H4 (cell line): ENCODE results near the gene CLCN6. TPM values are rescaled to one million over a fixed set of nuclear protein-coding genes. Genes with fewer than 3 reads are reported as not detected.
"Not testable (repeated sequence)": the region's sequence is repeated elsewhere in the genome, so short reads cannot be mapped to it uniquely, and the experiment has no call there.

Experiments
- DNase-seq: peaks from one replicate; pipeline ENCODE4 v3.0.0-alpha.2; 2015; ENCODE audit warnings: low spot score
- total RNA-seq: library from RNA; depleted of rRNA; stranded (reverse); fragments of >200 nt; shearing (Covaris generic); gene quantifications from 2 replicates; pipeline ENCODE4 v1.2.3, GENCODE V29; 2014

CLCN6 gene
- total RNA-seq, 1 experiment from 2014 or later, result 4.4 TPM

- DNase-seq, result no peak
Observed at GRCh38 chr1:11794446-11795237, 11.3 kb upstream of the CLCN6 start.

DNA sequence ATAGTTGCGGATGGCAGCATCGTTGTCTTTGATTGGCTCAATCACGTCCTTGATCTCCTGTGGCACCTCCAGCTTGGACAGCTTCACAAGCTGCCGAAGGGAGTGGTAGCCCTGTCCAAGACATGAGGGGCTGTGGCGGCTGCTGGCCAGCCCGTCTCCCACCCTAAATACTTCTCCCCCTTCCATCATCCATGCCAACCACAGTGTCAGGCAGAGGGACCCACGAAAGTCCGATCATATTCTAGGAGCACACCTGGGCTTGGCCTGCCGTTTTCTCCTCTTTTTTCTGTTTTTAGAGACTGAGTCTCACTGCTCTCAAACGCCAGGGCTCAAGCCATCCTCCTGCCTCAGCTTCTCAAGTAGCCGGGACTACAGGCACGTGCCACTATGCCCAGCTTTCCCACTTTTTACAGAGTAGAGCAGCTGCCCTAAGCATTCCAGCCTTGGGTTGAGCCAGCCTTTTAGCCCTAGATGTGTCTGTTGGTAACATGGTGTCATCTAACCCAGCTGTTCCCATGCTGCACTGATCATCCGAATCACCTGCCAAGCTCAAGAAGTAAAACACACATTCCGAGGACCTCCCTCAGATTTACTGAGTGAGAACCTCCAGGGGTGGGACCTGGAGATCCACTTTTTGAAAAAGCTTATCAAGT is 10.6 kb upstream of the CLCN6 start:
- DNase-seq, result no peak

DNA sequence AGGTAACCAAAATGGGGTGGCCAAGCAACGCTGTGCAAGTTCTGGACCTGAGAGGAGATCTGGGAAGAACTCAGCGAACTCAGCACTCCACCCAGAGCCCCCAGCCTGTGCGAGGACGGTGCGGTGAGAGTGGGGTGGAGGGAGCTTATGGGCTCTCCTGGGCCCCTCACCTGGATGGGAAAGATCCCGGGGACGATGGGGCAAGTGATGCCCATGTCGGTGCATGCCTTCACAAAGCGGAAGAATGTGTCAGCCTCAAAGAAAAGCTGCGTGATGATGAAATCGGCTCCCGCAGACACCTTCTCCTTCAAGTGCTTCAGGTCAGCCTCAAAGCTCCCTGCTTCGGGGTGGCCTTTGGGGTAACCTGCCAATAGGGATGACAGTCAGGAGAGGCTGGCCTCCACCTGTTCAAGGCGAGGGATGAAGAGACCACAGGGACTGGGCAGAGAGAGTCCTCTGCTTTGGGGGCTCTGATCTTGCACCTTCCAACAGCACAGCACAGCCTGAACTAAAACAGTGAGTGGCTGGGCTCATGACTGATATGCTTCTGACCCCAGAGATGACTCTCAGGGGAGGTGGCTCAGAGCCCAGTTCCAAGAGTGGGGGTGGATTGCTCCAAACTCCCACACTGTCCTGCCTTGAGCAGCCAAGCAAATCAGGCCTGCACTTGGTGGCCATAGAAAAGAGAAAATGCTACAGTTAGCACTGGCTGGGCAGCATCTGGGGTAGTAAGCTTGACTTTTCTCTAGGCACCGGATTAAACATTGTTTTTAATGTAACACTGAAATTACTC is 9.8 kb upstream of the CLCN6 start:
- DNase-seq, result no peak

DNA sequence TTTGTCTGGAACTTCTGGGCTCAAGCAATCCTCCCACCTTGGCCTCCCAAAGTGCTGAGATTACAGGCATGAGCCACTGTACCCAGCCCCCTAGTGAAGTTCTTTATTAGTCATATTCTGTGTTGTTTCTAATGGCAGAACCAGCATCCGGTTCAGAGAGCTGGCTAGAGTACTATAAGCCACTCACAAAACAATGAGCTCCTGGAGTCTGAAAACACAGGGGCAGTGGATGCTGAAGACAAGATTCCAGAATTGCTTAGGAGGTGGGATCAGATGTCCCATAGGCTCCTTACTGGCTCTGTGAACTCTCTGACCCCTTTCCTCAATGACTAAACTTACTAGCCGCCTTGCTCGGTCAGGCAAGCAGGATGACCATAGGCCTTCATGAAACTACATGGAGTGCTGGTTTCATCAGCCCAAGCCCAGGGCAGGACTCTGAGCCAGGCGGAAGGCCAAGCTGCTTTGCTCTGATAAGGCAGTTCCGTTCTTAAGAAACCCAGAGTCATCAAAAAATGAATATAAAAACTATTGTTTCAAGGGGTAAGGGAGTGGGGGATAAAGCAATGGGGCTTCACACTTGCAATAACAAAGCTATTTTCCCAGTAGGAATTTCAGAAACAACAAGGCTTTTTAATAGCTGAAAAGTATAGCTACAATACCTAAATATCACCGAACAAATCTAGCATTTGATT is 8.3 kb upstream of the CLCN6 start:
- DNase-seq, result no peak

DNA sequence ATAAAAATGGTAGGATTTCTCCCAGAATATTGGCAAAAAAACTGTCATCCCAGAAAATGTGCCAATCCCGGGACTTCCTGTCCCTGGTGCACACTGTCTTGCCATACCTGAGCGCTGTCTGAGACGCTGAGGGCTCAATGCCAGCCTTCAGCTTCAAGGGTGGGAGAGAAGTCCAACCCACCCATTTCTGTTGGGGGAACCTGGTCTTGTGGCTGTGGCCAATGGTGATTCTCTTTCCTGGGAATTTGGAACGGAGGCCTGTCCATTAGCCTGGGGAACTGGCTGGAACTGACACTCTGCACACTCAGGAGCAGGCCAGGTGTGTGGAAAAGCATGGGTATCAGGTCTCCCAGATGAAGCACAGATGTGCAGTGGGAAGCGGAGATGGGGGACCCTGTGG is 6.9 kb upstream of the CLCN6 start:
- DNase-seq, result no peak

GRCh38 chr1:11799896-11800295 is 6.1 kb upstream of the CLCN6 start:
- no peak for DNase-seq

- DNase-seq, result no peak
Observed at GRCh38 chr1:11800391-11800755, 5.6 kb upstream of the CLCN6 start.

DNA sequence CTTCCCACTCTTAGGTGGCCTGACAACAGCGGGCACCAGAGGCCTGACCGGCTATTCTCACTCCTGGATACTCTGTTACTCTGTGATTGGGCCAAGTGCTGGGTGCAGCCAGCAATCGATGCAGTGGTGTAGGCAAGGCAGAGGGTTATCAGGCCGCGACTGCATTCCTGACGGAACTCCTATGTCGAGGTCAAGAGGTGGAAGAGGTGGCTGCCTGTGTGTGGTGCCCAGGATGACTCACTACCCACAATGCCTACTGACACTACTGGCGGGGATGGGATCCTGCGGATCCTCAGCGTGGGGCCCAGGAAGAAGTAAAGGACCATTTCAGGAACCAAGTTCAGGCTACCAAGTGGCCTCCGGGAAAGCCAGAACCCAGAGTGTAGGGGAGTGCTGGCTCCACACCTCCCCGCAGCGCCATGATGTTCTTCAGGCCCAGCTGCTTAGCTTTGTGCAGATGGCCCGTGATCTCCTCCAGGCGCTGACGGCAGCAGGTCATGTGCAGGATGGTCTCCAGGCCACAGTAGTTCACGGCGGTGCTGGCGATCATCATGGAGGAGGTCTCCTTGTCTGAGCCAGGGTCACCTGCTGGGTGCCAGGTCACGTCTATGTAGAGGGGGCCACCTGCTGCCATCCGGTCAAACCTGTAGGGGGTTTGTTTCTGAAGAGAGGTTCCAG is 5.1 kb upstream of the CLCN6 start:
- no peak for DNase-seq

DNA sequence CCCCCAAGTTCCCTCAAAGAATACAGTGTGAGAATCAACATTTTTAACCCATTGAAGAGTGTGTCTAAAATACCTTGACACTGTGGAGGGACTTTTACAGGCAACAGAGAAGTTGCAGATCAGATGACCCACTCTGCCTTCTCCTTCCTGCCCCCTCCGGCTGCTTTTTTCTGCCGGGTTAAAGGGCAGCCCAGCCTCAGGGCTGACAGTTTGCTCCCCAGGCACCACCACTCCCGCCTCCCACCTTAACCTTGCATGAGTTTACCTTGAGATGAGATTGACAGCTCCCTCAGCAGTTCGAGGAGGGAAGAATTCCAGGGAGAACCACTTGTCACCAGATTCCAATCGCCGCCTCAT is 3.4 kb upstream of the CLCN6 start:
- DNase-seq, result no peak

GRCh38 chr1:11802973-11803885 is 2.8 kb upstream of the CLCN6 start:
- peak; percentile 82 for DNase-seq

GRCh38 chr1:11803924-11804665 is 1.9 kb upstream of the CLCN6 start:
- DNase-seq, result not testable (repeated sequence)

GRCh38 chr1:11804666-11805421 is 1.1 kb upstream of the CLCN6 start:
- peak; percentile 44 for DNase-seq

DNA sequence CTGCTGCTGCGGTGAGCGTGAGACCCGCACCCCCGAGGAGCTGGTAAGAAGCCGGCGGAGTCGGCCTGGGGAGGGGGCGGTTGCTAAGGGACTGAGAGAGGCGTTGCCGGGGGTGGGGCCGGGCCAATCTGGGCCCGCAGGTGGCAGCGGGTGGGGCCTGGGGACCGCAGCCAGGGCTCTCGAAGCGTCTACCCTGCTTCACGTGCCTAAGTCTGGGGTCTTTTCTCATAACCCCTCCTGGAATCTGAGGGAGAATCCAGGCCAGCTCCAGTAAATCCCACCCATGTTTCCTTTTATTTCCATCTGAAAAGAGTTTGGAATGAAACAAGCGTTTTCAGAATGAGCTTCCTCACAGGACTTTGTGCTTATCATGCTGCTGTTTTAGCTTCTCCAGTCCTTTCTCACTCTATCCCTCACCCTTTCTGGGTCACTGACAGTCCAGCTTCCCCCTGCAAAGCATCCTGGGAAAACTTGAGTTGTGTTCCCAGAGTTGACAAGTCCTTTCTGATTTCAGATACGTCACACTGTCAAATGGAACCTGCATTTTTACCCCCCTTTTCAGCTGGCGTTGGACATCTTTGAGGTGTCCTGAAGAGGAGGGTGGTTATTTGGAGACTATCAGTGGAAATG is 431 bp downstream of the CLCN6 start:
- no peak for DNase-seq

- DNase-seq, result no peak
Observed at GRCh38 chr1:11807133-11807532, 1.1 kb downstream of the CLCN6 start.

DNA sequence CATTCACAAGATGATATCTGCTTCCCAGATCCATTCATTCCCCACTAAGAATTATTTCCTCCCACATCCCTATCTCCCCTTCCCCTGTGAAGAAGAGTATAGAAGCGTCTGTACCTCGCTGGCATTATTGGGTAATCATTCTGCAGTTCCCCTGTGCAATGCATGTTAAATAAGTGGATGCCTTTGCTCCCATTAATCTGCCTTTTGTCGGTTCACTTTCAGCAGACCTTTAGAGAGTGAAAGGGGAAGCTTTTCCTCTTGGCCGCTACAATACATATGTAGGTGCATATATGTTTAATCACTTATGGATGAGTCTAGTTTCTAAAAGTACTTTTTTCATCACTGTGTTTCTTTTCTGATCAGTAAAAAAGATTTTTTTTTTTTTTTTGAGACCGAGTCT is 7.0 kb downstream of the CLCN6 start:
- no peak for DNase-seq

- no peak for DNase-seq
Observed at GRCh38 chr1:11817192-11817591, 11.2 kb downstream of the CLCN6 start.

- no peak for DNase-seq
Observed at GRCh38 chr1:11822091-11822490, 16.1 kb downstream of the CLCN6 start.

DNA sequence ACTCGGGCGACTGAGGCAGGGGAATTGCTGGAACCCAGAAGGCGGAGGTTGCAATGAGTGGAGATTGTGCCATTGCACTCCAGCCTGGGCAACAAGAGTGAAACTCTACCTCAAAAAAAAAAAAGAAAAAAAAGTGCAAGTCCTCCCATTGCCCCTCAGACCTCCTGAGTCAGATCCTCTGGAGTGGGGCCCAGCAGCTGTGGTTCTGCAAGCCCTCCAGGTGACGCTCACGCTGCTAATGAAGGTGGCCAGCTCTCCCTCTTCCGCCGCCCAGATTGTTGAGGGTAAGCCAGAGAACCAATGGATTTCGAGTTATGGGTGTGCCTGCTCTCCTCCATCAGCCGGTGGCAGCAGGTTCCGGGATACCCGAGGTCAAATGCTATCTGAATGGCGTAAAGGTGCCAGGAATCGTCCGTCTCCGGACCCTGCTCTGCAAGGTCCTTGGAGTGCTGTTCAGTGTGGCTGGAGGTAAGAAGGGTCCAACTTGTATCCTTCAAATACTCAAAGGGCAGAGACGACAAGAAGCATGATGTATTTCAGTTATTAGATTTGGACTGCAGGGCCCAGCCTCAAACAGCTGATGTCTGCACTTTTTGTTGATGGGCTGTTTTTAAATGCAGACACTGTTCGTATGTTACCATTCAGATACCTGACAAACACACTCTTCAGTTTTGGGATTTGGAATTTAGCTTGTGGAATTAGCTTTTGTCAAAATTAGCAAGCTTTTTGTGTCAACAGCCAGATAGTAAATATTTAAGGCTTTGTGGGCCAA is 17.6 kb downstream of the CLCN6 start:
- DNase-seq, result peak; percentile 42
